Uterus (tissue), 4 donors: ENCODE results near the gene NFIA. TPM values are rescaled to one million over a fixed set of nuclear protein-coding genes. Genes with fewer than 3 reads are reported as not detected.

Experiments
- DNase-seq, 2 donors: peaks; one replicate each; pipeline ENCODE4 v3.0.0-alpha.2; 2019 to 2020
- H3K27ac ChIP-seq, 2 donors: fragments of 200-600 bp; sonication (generic); 1 replicate in 1 of 2; 2 replicates in 1 of 2; pipeline ENCODE4 v1.5.1; 2016 to 2018
- H3K27me3 ChIP-seq, 2 donors: fragments of 200-600 bp; sonication (generic); one replicate each; pipeline ENCODE4 v1.5.1; 2018 to 2019; ENCODE audit warnings: control low read depth in 1 of 2
- H3K36me3 ChIP-seq, 2 donors: fragments of 200-600 bp; sonication (generic); one replicate each; pipeline ENCODE4 v1.5.1; 2019; ENCODE audit warnings: control low read depth in 1 of 2
- H3K4me1 ChIP-seq, 2 donors: fragments of 200-600 bp; sonication (generic); one replicate each; pipeline ENCODE4 v1.5.1; 2018 to 2019; ENCODE audit warnings: control low read depth in 1 of 2
- H3K4me3 ChIP-seq, 2 donors: fragments of 200-600 bp; sonication (generic); 1 replicate in 1 of 2; 2 replicates in 1 of 2; pipeline ENCODE4 v1.5.1; 2018 to 2019; ENCODE audit warnings: mild to moderate bottlenecking in 1 of 2
- H3K9me3 ChIP-seq, 2 donors: fragments of 200-600 bp; sonication (generic); one replicate each; pipeline ENCODE4 v1.5.1; 2019; ENCODE audit warnings: control low read depth in 1 of 2
- POLR2A ChIP-seq, 2 donors: fragments of 450-650 bp; IDR thresholded peaks; one replicate each; pipeline ENCODE4 v1.6.1; 2016; ENCODE audit warnings: antibody characterized with exemption in 2 of 2, mild to moderate bottlenecking in 1 of 2, moderate library complexity in 1 of 2
- intact Hi-C: fragments of 100-400 bp; cut with DNase I; formaldehyde crosslinking; loops from one replicate; pipeline ENCODE4 v1.15.1; 2023; ENCODE audit warnings: low total_unique reads
- total RNA-seq, 4 donors: library from RNA; depleted of rRNA in 3 of 4; stranded (reverse); fragments of >200 nt in 3 of 4; gene quantifications; one replicate each; pipeline versions ENCODE4 v1.1.0 to v1.2.4, GENCODE V29; 2014 to 2023
- TF ChIP-seq, protein P1 (sequence below), 4 experiments: fragments of 200-600 bp in 2 of 4; fragments of 450-650 bp in 2 of 4; sonication (generic) in 2 of 4; IDR thresholded peaks; one replicate each; pipeline ENCODE4 v1.5.1; 2016 to 2019; ENCODE audit warnings: antibody characterized with exemption in 4 of 4, mild to moderate bottlenecking in 2 of 4, moderate library complexity in 1 of 4
- donor health status: DM: yes; HTN: yes; CAD: no.

The NFIA gene
- total RNA-seq, 4 donors from 2014 or later = 49.2 to 116 (median 64.9) TPM

- Histone ChIP-seq H3K36me3 (no peaks in the 10 kb centered on the region), H3K4me3 (no peak overlapping the region), H3K27me3 (no peaks in the 10 kb centered on the region), H3K4me1 (peaks cover 0 to under 1% of the 10 kb centered on the region in 2 donors), H3K27ac (no peak overlapping the region), H3K9me3 (no peaks in the 10 kb centered on the region)
- no peak for DNase-seq
- TF ChIP-seq POLR2A (IDR thresholded peaks at IDR 0.05) = no peak
- TF ChIP-seq, protein P1, sequence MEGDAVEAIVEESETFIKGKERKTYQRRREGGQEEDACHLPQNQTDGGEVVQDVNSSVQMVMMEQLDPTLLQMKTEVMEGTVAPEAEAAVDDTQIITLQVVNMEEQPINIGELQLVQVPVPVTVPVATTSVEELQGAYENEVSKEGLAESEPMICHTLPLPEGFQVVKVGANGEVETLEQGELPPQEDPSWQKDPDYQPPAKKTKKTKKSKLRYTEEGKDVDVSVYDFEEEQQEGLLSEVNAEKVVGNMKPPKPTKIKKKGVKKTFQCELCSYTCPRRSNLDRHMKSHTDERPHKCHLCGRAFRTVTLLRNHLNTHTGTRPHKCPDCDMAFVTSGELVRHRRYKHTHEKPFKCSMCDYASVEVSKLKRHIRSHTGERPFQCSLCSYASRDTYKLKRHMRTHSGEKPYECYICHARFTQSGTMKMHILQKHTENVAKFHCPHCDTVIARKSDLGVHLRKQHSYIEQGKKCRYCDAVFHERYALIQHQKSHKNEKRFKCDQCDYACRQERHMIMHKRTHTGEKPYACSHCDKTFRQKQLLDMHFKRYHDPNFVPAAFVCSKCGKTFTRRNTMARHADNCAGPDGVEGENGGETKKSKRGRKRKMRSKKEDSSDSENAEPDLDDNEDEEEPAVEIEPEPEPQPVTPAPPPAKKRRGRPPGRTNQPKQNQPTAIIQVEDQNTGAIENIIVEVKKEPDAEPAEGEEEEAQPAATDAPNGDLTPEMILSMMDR (IDR thresholded peaks at IDR 0.05) = no peak
- intact Hi-C loops = no loop called here
These were observed 250.4 kb downstream of the NFIA start for GRCh38 chr1:61332796-61333195.

GRCh38 chr1:61334718-61335589 lies 252.6 kb downstream of the NFIA start:
- Histone ChIP-seq H3K27me3 (no peaks in the 10 kb centered on the region), H3K36me3 (no peaks in the 10 kb centered on the region), H3K27ac (peak overlapping the region; percentile 22 to 34), H3K4me3 (no peak overlapping the region), H3K4me1 (peaks cover 0 to 4% of the 10 kb centered on the region in 2 donors), H3K9me3 (no peaks in the 10 kb centered on the region)
- intact Hi-C loops = no loop called here
- TF ChIP-seq, protein P1 (IDR thresholded peaks at IDR 0.05) = no peak
- TF ChIP-seq POLR2A (IDR thresholded peaks at IDR 0.05) = no peak
- peak; percentile 29 to 68 for DNase-seq

DNA sequence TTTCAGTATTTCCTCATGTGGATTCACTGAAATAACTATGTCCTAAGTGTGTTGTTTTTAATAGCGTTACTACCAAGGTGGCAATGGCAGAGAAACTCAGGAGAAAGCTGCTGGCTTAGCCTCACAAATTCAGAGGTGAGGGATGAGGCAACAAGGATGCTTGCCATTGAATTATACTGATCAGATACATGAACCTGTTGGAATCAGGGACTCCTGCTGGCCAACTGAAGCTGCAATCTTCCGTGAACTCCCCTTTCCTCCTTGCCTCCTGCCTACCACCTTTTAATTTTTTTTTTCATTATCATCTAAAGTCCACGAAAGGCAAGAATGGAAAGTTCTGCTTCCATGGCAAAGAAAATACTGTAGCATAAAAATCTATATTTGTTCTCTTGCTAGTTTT lies 254.7 kb downstream of the NFIA start:
- intact Hi-C loops = no loop called here
- H3K4me3 ChIP-seq = no peak overlapping the region
- peaks cover 0 to 4% of the 10 kb centered on the region in 2 donors for H3K4me1 ChIP-seq

GRCh38 chr1:61337441-61337951 lies 255.1 kb downstream of the NFIA start:
- H3K36me3 ChIP-seq = no peaks in the 10 kb centered on the region
- DNase-seq = no peak
- H3K4me1 ChIP-seq = peaks cover 0 to 4% of the 10 kb centered on the region in 2 donors
- no peak overlapping the region for H3K4me3 ChIP-seq
- intact Hi-C loops = no loop called here
- H3K27me3 ChIP-seq = no peaks in the 10 kb centered on the region
- TF ChIP-seq, protein P1 (IDR thresholded peaks at IDR 0.05) = no peak
- no peak for TF ChIP-seq POLR2A (IDR thresholded peaks at IDR 0.05)
- peak overlapping the region; percentile 49 to 64 for H3K27ac ChIP-seq
- no peaks in the 10 kb centered on the region for H3K9me3 ChIP-seq

More for the DNA sequence above, 254.7 kb downstream of the NFIA start:
- no peaks in the 10 kb centered on the region for H3K36me3 ChIP-seq
- no peak for DNase-seq
- H3K27me3 ChIP-seq = no peaks in the 10 kb centered on the region
- no peaks in the 10 kb centered on the region for H3K9me3 ChIP-seq
- peak overlapping the region; percentile 49 to 64 for H3K27ac ChIP-seq
- TF ChIP-seq, protein P1 (IDR thresholded peaks at IDR 0.05) = no peak
- TF ChIP-seq POLR2A (IDR thresholded peaks at IDR 0.05) = no peak
